Hepatocyte (in vitro differentiated cells): ENCODE measurements around the gene NOL3.

Experiments used
- CTCF ChIP-seq: fragments of 200-600 bp; sonication (generic); IDR thresholded peaks from 2 replicates; pipeline ENCODE4 v1.5.1; 2016; ENCODE audit warnings: antibody characterized with exemption, mild to moderate bottlenecking; ENCODE audit not compliant: poor library complexity
- EZH2 ChIP-seq: fragments of 200-600 bp; sonication (generic); IDR thresholded peaks from 2 replicates; pipeline ENCODE4 v1.6.1; 2016; ENCODE audit warnings: antibody characterized with exemption, mild to moderate bottlenecking, borderline replicate concordance
- EZH2phosphoT487 ChIP-seq: fragments of 200-600 bp; sonication (generic); IDR thresholded peaks from one replicate; pipeline ENCODE4 v1.6.1; 2018; ENCODE audit warnings: antibody characterized with exemption, mild to moderate bottlenecking, low read depth, moderate library complexity; ENCODE audit not compliant: unreplicated experiment, severe bottlenecking

- TF ChIP-seq CTCF (no peak), EZH2phosphoT487 (no peak), EZH2 (no peak)
Observed at GRCh38 chr16:67148656-67149275, 21.6 kb upstream of the NOL3 start.
